NOMO-1 treated with DMSO at 0.1 percent for 48 hours (cell line): ENCODE measurements around the gene LRRC31.

Experiments used
- DNase-seq: peaks from one replicate; lab custom pipeline; 2025; ENCODE audit not compliant: unreplicated experiment; lab: John Stamatoyannopoulos, UW

LRRC31 gene

DNA sequence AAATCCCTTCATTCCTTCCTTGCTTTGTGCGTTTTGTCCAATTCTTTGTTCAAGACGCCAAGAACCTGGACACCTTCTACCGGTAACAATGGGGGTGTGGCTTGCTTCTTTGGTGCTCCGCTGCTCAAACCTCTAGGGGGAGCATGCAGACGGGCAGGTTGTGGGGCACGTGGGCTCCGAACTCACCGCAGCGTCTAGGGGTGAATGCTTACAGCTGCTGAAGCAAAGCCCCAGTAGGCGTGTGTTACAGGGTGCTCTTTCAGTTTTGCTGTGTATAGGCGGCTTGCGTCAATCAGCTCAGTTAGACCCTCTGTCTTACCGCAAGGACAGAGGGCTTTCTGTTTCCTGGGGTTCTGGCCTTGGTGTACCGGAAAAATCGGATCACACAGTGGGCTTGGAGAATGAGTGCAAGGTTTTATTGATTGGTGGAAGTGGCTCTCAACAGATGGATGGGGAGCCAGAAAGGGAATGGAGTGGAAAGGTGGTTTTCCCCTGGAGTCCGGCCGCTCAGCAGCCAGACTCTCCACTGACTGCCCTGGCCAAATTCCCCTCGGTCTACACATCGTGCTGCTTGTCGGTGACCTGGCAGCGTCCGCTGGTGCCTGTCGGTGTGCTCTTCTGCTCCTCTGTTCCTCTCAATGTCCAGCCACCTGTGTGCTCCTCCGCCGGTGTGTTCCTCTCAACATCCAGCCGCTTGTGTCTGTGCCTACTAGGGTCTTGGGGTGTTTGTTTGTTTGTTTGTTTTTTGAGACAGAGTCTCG lies 55.8 kb downstream of the LRRC31 start:
- DNase-seq, result peak; percentile 80

DNA sequence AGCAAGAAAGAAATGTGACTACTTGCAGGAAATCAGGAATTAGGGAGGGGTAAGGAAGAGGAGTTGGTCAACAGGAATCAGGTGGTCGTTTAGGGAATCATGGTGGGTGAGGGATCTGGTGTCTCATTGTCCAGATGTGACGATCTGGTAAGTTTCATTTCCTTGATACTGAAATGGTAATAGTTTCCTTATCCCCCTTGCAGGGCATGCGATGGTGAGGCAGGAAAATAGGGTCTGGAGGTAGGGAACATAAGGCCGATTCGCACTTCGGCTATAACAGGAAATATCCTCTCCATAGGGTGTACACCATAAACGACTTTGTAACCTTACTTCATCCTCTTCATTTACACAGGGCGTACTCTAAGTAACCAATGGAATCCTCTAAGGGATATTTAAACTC lies 56.5 kb downstream of the LRRC31 start:
- no peak for DNase-seq

DNA sequence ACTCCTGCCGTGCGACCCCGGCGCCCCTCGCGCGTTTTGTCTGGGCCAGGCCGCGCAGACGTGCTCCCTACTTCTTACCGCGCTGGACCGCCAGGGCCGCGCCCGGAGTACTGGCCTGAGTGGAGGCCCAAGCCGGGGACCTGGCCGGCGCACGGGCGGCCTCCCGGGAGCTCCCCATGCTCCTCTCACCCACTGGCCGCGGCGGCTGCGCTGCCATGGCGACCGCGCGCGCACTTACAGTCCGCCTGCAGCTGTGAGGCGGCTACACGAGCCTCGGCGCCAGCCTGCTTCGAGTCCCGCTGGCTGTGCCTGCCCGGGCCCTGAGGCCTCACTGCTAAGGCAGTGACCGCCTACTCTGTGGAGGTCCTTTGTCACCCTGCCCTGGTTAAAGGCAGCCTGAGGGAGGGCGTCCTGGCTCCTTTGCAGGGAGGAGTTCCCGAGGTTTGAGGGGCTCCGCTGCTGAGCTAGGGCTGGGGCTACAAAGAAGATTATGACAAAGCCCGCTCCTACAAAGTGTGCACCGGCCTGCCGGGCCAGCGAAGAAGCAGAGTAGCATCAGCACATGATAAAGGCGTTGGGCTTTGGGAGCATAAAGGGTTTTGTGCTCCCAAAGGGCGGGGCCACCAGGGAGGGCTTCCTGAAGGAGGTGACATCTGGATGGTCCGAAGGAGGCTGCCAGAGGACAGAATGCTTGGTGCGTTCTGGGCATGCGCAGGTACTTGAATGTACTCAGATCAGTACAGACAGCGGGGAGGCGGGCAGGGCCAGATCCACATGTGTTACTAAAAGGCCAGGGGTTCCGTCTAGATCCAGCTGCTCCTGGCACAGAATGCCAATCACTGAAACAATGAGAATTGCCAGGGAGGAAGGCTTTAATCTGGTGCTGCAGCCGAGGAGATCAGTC lies 57.2 kb downstream of the LRRC31 start, which contains the start of the genes LRRC34 and LRRIQ4:
Gene LRRC34 (minus strand): TSS at position 573 of the 904 bp plus-strand sequence. CDS start 356 bp downstream, at position 217.
Gene LRRIQ4 (plus strand): TSS at position 539 of the 904 bp plus-strand sequence. CDS start 9,052 bp downstream, outside the sequence.
- DNase-seq, result peak; percentile 43

DNA sequence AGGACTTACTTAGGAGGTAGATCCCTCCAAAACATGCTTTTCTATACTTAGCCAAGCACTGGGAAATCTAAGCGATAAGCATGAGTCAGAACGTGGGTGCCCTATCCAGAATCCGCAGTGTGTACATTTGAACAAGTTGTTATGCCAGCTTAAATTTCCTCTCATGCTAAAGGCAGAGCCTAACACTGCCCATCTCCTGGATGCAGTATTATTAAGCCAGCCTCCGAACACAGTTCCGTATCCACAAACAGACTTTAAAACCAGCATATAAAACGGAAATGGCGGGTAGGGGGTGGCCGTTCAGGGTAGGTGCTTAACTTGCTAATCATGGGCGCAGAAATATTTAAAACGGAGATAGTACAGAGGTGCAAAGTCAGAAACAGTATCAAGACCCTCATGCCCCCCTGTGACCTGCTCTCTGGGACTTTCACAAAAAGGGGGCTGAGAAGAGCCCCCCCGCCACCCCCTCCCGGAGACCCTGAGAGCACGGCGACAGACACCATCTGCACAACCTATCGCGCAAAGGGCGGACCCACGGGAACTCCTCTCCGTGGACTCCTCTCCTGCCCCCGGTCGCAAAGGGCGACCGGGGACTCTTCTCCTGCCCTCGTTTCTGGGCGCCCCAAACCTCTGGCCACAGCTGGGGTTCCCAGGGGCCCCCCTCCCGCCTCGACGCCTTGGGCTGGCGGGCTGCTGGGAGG lies 58.0 kb downstream of the LRRC31 start:
- DNase-seq, result no peak

DNA sequence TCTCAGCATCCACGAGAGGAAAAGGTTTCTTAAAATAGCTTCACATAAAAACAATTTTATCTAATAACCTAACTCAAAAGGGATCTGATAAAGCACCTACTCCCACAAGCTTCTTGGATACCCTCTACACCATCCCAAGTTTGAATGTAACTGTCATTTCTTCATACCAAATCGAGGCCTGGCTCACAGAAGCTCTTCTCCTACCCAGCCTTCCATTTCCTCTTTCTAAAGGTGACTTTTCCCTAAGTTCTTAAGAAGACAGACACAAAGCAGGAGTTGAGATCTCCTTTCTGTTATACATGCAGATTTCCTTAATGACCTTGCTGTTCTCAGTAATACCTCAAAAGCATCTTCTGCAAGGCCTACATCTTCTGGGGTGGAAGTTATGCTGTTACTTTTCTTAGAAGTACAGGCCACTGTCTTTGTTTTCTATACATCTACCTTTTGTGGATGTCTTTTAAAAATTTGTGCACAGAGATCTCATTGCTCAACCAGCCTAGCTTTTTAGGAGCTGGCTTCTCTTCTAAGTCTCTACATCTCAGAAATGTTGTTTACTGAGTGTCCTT lies 60.4 kb downstream of the LRRC31 start:
- DNase-seq, result no peak

DNA sequence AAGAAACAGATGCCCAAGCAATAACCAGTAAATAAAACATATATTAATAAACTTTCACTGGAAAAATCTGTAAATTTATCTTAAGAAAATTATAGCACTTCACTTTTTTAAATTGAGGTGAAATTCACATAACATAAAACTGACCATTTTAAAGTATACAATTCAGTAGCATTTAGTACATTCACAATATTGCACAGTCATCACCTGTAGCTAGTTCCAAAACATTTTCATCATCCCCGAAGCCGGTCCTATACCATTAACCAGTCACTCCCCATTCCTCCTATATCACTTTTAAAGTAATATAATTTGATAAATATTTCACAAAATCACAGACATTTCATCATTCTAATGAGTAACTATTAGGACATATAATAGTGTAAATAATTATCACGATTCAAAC lies 65.1 kb downstream of the LRRC31 start:
- no peak for DNase-seq

DNA sequence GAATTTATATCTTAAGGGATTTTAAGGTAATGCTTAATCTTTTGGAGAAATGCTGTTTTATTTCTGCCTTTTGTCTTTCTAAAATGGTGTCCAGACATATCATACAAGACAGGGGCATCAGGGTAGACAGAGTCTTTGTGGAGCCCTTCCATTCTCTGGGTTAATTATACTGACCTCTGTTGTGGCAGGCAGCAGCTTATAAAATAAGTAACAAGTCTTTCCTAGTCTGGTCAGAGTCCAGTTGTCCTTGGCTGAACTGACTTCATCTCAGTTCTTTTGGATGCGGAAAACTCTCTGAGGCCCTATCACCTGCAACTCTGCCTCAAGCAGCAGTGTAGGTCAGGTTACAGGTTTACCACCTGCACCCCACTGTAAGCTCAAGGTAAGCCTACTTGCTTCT lies 77.4 kb downstream of the LRRC31 start:
- no peak for DNase-seq

DNA sequence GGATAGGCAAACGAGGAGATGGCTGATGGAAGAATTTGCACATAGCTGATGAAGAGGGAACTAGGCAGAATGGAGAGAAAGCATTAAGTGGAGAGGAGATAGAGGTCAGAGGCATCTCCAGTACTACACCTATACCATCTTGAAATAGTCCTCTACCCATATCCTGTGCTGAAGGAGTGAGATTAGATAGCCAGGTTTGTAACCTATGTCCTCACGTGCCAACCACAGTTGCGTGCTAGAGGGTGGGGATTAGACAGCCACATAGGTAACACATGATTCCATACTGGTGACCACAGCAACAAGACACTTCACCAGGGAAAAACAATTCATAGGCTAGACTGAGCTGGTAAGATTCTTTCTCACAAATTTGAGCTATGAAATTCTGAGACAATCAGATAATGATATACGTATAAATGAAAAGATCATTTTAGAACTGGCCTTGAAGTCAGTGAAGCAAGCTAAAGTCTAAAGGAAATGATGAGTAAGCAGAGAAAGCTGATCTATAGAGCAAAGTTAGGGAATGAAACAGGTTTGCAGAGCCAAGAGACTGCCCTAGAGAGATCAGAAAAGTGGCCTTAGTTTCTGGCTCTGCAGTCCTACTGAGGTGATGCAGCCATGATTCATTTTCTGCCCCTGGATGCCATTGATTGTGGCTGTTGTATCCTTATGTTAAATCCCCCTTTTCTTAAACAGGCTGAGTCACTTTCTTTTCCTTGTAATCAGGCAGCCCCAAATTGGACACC lies 78.9 kb downstream of the LRRC31 start:
- no peak for DNase-seq

DNA sequence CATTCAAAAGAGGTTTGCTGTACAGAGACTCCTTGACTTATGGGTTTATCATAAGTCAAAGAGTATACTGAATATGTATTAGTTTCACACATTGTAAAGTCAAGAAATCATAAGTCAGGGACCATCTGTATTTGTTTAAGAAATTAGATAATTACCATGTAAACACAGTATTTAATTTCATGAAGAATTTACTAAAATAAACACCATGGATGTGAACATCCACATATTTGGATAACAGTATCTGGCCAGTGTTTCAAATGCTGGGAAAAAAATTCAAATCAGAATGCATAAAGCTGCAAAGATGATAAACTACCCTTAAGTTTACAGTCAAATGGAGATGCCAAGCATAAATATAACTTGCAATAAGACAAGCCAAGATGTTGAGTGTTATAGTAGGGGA lies 79.5 kb downstream of the LRRC31 start:
- no peak for DNase-seq
